ENCODE data around the gene C3orf70. TPM values are rescaled to one million over a fixed set of nuclear protein-coding genes. Genes with fewer than 3 reads are reported as not detected.
"Not testable (repeated sequence)": the region's sequence is repeated elsewhere in the genome, so short reads cannot be mapped to it uniquely, and the experiment has no call there.

C3orf70 gene
- total and polyA plus RNA-seq, 12 donors = 0.75 to 2.2 (median 1.7) TPM

- no peak overlapping the region for H3K27ac ChIP-seq
- H3K27me3 ChIP-seq = no peaks in the 10 kb centered on the region
- ATAC-seq (no peak), DNase-seq (no peak)
- H3K4me3 ChIP-seq = no peak overlapping the region
- no peaks in the 10 kb centered on the region for H3K4me1 ChIP-seq
- no peak for TF ChIP-seq CTCF (IDR thresholded peaks at IDR 0.05)
- peaks cover 0 to 9% (median 0%) of the 10 kb centered on the region in 11 donors for H3K9me3 ChIP-seq
- intact Hi-C loops (cut with DNase I) = no loop called here
- no peaks in the 10 kb centered on the region for H3K36me3 ChIP-seq
- 77 to 81% methylated on average over 4 of the region's 4 CpGs for WGBS, 2 donors
Observed at GRCh38 chr3:185114756-185115155, 38.1 kb downstream of the C3orf70 start.

- WGBS, 2 donors = 92 to 96% methylated on average over 5 of the region's 5 CpGs
- DNase-seq = no peak
- Histone ChIP-seq H3K4me1 (peaks cover 0 to 7% (median 0%) of the 10 kb centered on the region in 9 donors), H3K36me3 (no peaks in the 10 kb centered on the region), H3K27me3 (no peaks in the 10 kb centered on the region), H3K9me3 (peaks cover 0 to 9% (median 0%) of the 10 kb centered on the region in 11 donors), H3K27ac (no peak overlapping the region), H3K4me3 (no peak overlapping the region)
- TF ChIP-seq CTCF (IDR thresholded peaks at IDR 0.05) = no peak
- intact Hi-C loops (cut with DNase I) = no loop called here
- no peak for ATAC-seq
Observed at GRCh38 chr3:185112186-185112585, 40.7 kb downstream of the C3orf70 start.

DNA sequence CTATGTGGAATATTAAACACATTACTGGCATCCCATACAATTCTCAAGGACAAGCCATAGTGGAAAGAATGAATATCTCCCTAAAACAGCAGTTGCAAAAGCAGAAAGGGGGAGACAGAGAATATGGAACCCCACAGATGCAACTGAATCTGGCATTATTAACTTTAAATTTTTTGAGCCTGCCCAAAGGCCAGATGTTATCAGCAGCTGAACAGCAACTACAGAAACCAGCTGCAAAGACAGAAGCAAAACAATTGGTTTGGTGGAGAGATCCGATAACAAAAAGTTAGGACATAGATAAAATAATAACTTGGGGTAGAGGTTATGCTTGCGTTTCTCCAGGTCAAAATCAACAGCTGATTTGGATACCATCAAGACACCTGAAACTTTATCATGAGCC is 43.8 kb downstream of the C3orf70 start:
- H3K27me3 ChIP-seq; DNase-seq; H3K36me3 ChIP-seq; H3K27ac ChIP-seq; H3K4me3 ChIP-seq; intact Hi-C loops (cut with DNase I); ATAC-seq: not testable (repeated sequence)
- Histone ChIP-seq H3K9me3 (peaks cover 0 to 14% (median 5%) of the 10 kb centered on the region in 11 donors), H3K4me1 (peaks cover 0 to 24% (median 0%) of the 10 kb centered on the region in 9 donors)
- 86 to 95% methylated on average over 2 of the region's 2 CpGs for WGBS, 2 donors

- H3K36me3 ChIP-seq; DNase-seq; ATAC-seq; intact Hi-C loops (cut with DNase I); H3K27me3 ChIP-seq: not testable (repeated sequence)
- H3K4me1 ChIP-seq = peaks cover 0 to 24% (median 0%) of the 10 kb centered on the region in 9 donors
- H3K9me3 ChIP-seq = peaks cover 0 to 23% (median 13%) of the 10 kb centered on the region in 11 donors
- H3K4me3 ChIP-seq = peak overlapping the region in 3 of 10 donors; percentile 24 to 31 (median 29)
- peak overlapping the region in 6 of 10 donors; percentile 8 to 69 (median 49) for H3K27ac ChIP-seq
- 39 to 51% methylated on average over 9 of the region's 9 CpGs for WGBS, 2 donors
Observed at GRCh38 chr3:185106256-185106890, 46.5 kb downstream of the C3orf70 start.

DNA sequence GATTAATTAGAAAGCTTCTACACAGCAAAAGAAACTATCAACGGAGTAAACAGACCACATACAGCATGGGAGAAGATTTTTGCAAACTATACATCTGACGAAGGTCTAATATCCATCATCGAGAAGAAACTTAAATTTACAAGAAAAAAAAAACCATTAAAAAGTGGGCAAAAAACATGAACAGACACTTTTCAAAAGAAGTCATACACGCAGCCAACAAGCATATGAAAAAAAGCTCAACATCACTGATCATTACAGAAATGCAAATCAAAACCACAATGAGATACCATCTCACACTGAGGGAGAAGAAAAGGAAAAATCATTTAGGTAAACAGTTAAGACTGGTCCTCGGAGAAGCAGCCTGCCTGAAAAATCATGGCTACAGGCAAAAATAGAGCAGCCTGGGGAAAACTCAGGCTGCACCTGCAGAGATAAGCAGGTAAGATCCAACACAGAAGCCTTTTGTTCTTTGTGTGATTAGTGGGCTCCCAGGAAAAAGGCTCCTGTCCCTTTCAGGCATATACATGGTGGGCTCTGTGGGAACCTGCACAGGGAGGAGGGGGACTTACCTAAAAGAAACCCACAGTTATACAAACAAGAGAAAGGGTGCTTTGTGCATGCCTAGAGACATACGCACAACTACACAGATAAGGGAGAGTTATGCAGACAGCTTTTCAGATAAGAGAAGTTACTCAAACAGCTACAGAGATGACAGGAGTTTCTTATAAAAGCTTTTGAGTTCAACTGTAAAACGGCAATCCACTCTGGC is 49.3 kb downstream of the C3orf70 start:
- H3K27me3 ChIP-seq = no peaks in the 10 kb centered on the region
- H3K4me3 ChIP-seq = no peak overlapping the region
- no peak for ATAC-seq
- H3K27ac ChIP-seq = no peak overlapping the region
- intact Hi-C loops (cut with DNase I) = no loop called here
- TF ChIP-seq CTCF (IDR thresholded peaks at IDR 0.05) = no peak
- H3K4me1 ChIP-seq = peaks cover 0 to 24% (median 0%) of the 10 kb centered on the region in 9 donors
- DNase-seq = no peak
- peaks cover 0 to 23% (median 13%) of the 10 kb centered on the region in 11 donors for H3K9me3 ChIP-seq
- no peaks in the 10 kb centered on the region for H3K36me3 ChIP-seq
- WGBS, 2 donors = 79 to 81% methylated on average over 7 of the region's 7 CpGs
